Body of pancreas (tissue), 4 donors: ENCODE data around the gene NDST3. TPM values are rescaled to one million over a fixed set of nuclear protein-coding genes. Genes with fewer than 3 reads are reported as not detected.

ENCODE experiments used
- ATAC-seq: fragments of 150-250 bp; one replicate; pipeline ENCODE4 v1.9.1; 2016
- DNase-seq, 4 donors: peaks; one replicate each; pipeline ENCODE4 v3.0.0-alpha.2; 2019
- H3K27ac ChIP-seq, 4 donors: fragments of 200-600 bp; sonication (generic); 1 replicate in 3 of 4; 2 replicates in 1 of 4; pipeline versions ENCODE4 v1.5.1 to v1.6.1; 2016 to 2019; ENCODE audit warnings: mild to moderate bottlenecking in 1 of 4, mixed read lengths in 1 of 4, moderate library complexity in 1 of 4
- H3K27me3 ChIP-seq, 2 donors: fragments of 200-600 bp; sonication (generic); one replicate each; pipeline ENCODE4 v1.6.0; 2016; ENCODE audit warnings: mild to moderate bottlenecking in 1 of 2
- H3K36me3 ChIP-seq, 2 donors: fragments of 200-600 bp; sonication (generic); replicated peaks in 1 of 2; 2 replicates each; pipeline ENCODE4 v1.5.1; 2016; ENCODE audit warnings: low read depth in 2 of 2; ENCODE audit not compliant: insufficient read depth in 1 of 2
- H3K4me1 ChIP-seq: fragments of 200-600 bp; sonication (generic); one replicate; pipeline ENCODE4 v1.6.0; 2016
- H3K4me3 ChIP-seq, 2 donors: fragments of 200-600 bp; sonication (generic); 1 replicate in 1 of 2; 2 replicates in 1 of 2; pipeline ENCODE4 v1.5.1; 2016 to 2019
- H3K9me3 ChIP-seq, 3 donors: fragments of 200-600 bp; sonication (generic); 1 replicate in 2 of 3; 2 replicates in 1 of 3; pipeline ENCODE4 v1.5.1; 2016
- CTCF ChIP-seq, 7 experiments: fragments of 450-650 bp in 4 of 7; fragments of 200-600 bp in 3 of 7; sonication (generic) in 3 of 7; IDR thresholded peaks; one replicate each; pipeline ENCODE4 v1.5.1; 2016 to 2019; ENCODE audit warnings: antibody characterized with exemption in 7 of 7
- POLR2A ChIP-seq, 3 donors: fragments of 450-650 bp; IDR thresholded peaks; one replicate each; pipeline ENCODE4 v1.6.1; 2016; ENCODE audit warnings: antibody characterized with exemption in 3 of 3, mild to moderate bottlenecking in 2 of 3
- WGBS, 2 donors: methylation state at CpG; one replicate each; pipeline ENCODE4 v1.1.5; 2017; 5-methylcytosine and 5-hydroxymethylcytosine counted together
- intact Hi-C: fragments of 100-400 bp; cut with DNase I; formaldehyde crosslinking; loops from one replicate; pipeline ENCODE4 v1.15.1; 2023
- total RNA-seq, 2 donors: library from RNA; depleted of rRNA; stranded (reverse); fragments of >200 nt; gene quantifications; one replicate each; pipeline ENCODE4 v1.1.0, GENCODE V29; 2016

NDST3 gene
- total RNA-seq, 2 donors from 2014 or later = not detected

DNA sequence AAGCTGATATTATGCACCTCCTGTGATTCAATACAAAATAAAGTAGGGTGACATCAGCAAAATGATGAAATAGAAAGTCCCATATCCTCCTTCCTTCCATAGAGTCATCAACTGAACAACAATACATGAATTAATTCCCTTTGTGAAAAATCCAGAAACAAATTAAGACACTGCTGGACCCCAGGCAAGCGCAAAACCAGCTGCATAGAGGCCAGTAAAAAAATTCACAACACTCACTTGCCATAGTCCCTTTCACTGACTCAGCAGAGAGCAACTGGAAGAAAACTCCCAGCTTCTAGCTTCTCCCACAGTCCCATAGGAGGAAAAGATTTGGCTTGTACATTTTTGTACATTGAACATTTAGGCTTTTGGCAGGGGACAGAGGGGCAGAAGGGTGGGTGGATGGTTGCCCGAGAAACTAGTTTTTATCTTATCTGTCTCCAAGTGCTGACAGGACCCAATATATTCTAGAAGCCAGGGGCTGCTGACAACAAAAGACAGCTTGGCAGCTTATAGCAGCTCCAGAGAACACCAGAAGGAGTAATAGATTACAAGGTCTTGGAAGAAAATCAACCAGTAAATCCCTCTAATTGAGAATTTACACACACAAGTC is 124.6 kb downstream of the NDST3 start:
- no peaks in the 10 kb centered on the region for H3K27me3 ChIP-seq
- 54 to 55% methylated on average over 2 of the region's 2 CpGs for WGBS, 2 donors
- no peak for DNase-seq
- TF ChIP-seq CTCF (IDR thresholded peaks at IDR 0.05) (no peak), POLR2A (IDR thresholded peaks at IDR 0.05) (no peak)
- H3K4me3 ChIP-seq = no peak overlapping the region
- no peaks in the 10 kb centered on the region for H3K36me3 ChIP-seq
- ATAC-seq = no peak
- no peaks in the 10 kb centered on the region for H3K9me3 ChIP-seq
- no peak overlapping the region for H3K27ac ChIP-seq
- intact Hi-C loops = no loop called here
- H3K4me1 ChIP-seq = no peaks in the 10 kb centered on the region

DNA sequence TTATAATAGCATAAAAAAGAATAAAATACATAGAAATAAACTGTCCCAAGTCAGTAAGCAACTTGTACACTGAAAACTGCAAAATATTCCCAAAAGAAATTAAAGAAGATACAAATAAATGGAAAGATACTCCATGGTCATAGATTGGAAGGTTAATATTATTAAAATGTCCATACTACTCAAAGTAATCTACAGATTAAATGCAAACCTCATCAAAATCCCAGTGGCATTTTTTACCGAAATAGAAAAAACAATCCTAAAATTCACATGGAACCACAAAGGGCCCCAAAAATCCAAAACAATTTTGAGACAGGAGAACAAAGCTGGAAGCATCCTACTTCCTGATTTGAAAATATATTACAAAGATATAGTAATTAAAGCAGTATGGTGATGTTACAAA is 133.0 kb downstream of the NDST3 start:
- ATAC-seq = no peak
- H3K9me3 ChIP-seq = no peaks in the 10 kb centered on the region
- intact Hi-C loops = no loop called here
- WGBS, 2 donors = 92 to 100% methylated on average over 1 of the region's 1 CpG
- H3K4me1 ChIP-seq = no peaks in the 10 kb centered on the region
- H3K4me3 ChIP-seq = no peak overlapping the region
- no peak for TF ChIP-seq CTCF (IDR thresholded peaks at IDR 0.05)
- no peak for TF ChIP-seq POLR2A (IDR thresholded peaks at IDR 0.05)
- H3K27ac ChIP-seq = no peak overlapping the region
- no peaks in the 10 kb centered on the region for H3K27me3 ChIP-seq
- no peaks in the 10 kb centered on the region for H3K36me3 ChIP-seq
- no peak for DNase-seq

GRCh38 chr4:118171381-118171780 is 137.1 kb downstream of the NDST3 start:
- H3K27ac ChIP-seq = no peak overlapping the region
- WGBS, 2 donors = 78 to 92% methylated on average over 4 of the region's 4 CpGs
- TF ChIP-seq POLR2A (IDR thresholded peaks at IDR 0.05) (no peak), CTCF (IDR thresholded peaks at IDR 0.05) (no peak)
- no peaks in the 10 kb centered on the region for H3K4me1 ChIP-seq
- no peak overlapping the region for H3K4me3 ChIP-seq
- H3K36me3 ChIP-seq = no peaks in the 10 kb centered on the region
- intact Hi-C loops = no loop called here
- no peaks in the 10 kb centered on the region for H3K9me3 ChIP-seq
- no peaks in the 10 kb centered on the region for H3K27me3 ChIP-seq
- no peak for ATAC-seq
- no peak for DNase-seq

DNA sequence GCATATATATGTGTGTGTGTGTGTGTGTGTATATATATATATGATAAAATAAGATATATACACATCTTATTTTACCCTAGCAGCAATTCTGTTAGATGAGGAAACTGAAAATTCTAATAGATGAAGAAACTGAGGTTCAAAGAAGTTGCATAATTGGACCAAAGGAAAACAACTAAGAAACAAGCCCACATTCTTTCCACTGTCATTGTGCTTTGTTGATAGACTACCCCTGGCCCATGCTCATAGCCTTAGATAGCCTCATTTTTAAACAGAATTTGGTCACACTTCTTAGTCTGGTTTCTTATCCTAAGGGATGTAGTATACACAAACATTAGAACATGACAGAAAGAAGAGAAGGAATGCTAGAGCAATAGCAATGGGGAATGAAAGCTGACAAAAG is 138.8 kb downstream of the NDST3 start:
- no peak for DNase-seq
- no peaks in the 10 kb centered on the region for H3K9me3 ChIP-seq
- H3K27ac ChIP-seq = no peak overlapping the region
- no peaks in the 10 kb centered on the region for H3K36me3 ChIP-seq
- no peaks in the 10 kb centered on the region for H3K4me1 ChIP-seq
- intact Hi-C loops = no loop called here
- no peak for ATAC-seq
- H3K4me3 ChIP-seq = no peak overlapping the region
- TF ChIP-seq POLR2A (IDR thresholded peaks at IDR 0.05) (no peak), CTCF (IDR thresholded peaks at IDR 0.05) (no peak)
- no peaks in the 10 kb centered on the region for H3K27me3 ChIP-seq

DNA sequence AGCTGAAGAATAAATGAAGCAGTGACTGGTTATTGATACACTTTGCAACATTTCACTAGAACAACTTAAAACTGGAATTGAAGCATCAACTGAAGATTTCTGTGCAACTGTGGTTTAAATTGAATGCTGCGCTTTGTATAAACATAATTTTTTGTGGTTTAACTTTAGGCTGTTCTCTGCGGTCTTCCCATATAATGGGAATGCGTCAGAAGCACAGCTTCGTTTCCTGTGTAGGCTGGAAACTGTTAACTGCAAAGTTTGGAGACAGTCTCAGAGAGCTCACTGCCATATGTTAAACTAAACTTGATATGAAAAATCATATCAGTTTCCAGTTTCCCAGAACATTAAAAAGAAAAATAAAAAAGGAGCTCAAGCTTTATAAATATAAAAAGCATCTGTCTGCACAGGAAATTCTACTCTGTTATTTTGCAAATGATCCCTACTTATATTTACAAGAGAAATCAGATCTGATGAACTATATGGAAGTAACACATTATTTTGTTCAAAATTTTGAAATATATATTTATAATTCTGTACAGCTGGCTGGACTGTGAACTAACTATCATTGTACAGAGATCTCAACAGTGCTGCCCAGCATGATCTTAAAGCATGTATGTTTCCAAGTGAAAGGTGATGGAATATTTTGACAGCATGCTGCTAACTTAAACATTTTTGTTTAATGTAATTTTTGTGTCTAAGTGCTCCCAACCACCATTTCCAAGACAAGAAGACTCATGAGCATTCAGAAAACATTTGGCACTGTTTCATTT is 139.9 kb downstream of the NDST3 start:
- TF ChIP-seq POLR2A (IDR thresholded peaks at IDR 0.05) (no peak), CTCF (IDR thresholded peaks at IDR 0.05) (no peak)
- Histone ChIP-seq H3K4me3 (no peak overlapping the region), H3K27me3 (no peaks in the 10 kb centered on the region), H3K36me3 (no peaks in the 10 kb centered on the region), H3K4me1 (no peaks in the 10 kb centered on the region), H3K27ac (no peak overlapping the region), H3K9me3 (no peaks in the 10 kb centered on the region)
- no peak for ATAC-seq
- 59 to 67% methylated on average over 4 of the region's 4 CpGs for WGBS, 2 donors
- DNase-seq = no peak
- intact Hi-C loops = no loop called here
